Astrocyte (in vitro differentiated cells and primary cell): ENCODE results near the gene HLA-A. TPM values are rescaled to one million over a fixed set of nuclear protein-coding genes. Genes with fewer than 3 reads are reported as not detected.

Experiments used
- DNase-seq: peaks from one replicate; pipeline ENCODE4 v3.0.0-alpha.2; 2010; ENCODE audit warnings: low read depth
- FAIRE-seq: peaks from 2 replicates; lab custom pipeline; 2011; peaks lifted over from hg19 to GRCh38; lab: Jason Lieb, UNC
- H2AFZ ChIP-seq: 2 replicates; pipeline ENCODE4 v1.6.0; 2012; ENCODE audit warnings: low read depth, low read length, inconsistent platforms
- H3K27ac ChIP-seq: 2 replicates; pipeline ENCODE4 v1.5.1; 2011; ENCODE audit warnings: low read depth, low read length, inconsistent platforms
- H3K27me3 ChIP-seq: 2 replicates; pipeline ENCODE4 v1.6.0; 2011; ENCODE audit warnings: low read length, inconsistent platforms; ENCODE audit not compliant: insufficient read depth
- H3K36me3 ChIP-seq: 2 replicates; pipeline ENCODE4 v1.5.1; 2011; ENCODE audit warnings: low read length, inconsistent platforms; ENCODE audit not compliant: insufficient read depth
- H3K4me1 ChIP-seq: 2 replicates; pipeline ENCODE4 v1.5.1; 2011; ENCODE audit warnings: low read length, inconsistent platforms; ENCODE audit not compliant: insufficient read depth
- H3K4me2 ChIP-seq: 2 replicates; pipeline ENCODE4 v1.6.0; 2012; ENCODE audit warnings: low read length, inconsistent platforms
- H3K4me3 ChIP-seq: 2 replicates; pipeline ENCODE4 v1.5.1; 2011; ENCODE audit warnings: low read depth, mild to moderate bottlenecking, low read length, inconsistent platforms; ENCODE audit not compliant: insufficient read depth
- H3K79me2 ChIP-seq: 2 replicates; pipeline ENCODE4 v1.6.0; 2012; ENCODE audit warnings: mild to moderate bottlenecking, low read length, inconsistent platforms; ENCODE audit not compliant: insufficient read depth
- H3K9ac ChIP-seq: 2 replicates; pipeline ENCODE4 v1.6.0; 2012; ENCODE audit warnings: mild to moderate bottlenecking, low read length, inconsistent platforms
- H3K9me3 ChIP-seq: 2 replicates; pipeline ENCODE4 v1.5.1; 2012; ENCODE audit warnings: low read depth, mild to moderate bottlenecking, low read length, inconsistent platforms; ENCODE audit not compliant: insufficient read depth
- H4K20me1 ChIP-seq: 2 replicates; pipeline ENCODE4 v1.6.0; 2012; ENCODE audit warnings: low read length, inconsistent platforms; ENCODE audit not compliant: insufficient read depth
- H3K27ac Mint-ChIP-seq: one replicate; pipeline ENCODE4 v1.8.0; 2021; ENCODE audit warnings: mild to moderate bottlenecking, mixed read lengths; ENCODE audit not compliant: unreplicated experiment
- H3K27me3 Mint-ChIP-seq: one replicate; pipeline ENCODE4 v1.8.0; 2021; ENCODE audit warnings: low read depth, mixed read lengths; ENCODE audit not compliant: unreplicated experiment
- H3K36me3 Mint-ChIP-seq: one replicate; pipeline ENCODE4 v1.8.0; 2021; ENCODE audit warnings: low read depth, mixed read lengths; ENCODE audit not compliant: unreplicated experiment
- H3K4me1 Mint-ChIP-seq: one replicate; pipeline ENCODE4 v1.8.0; 2021; ENCODE audit warnings: low read depth, mixed read lengths; ENCODE audit not compliant: unreplicated experiment
- H3K4me3 Mint-ChIP-seq: one replicate; pipeline ENCODE4 v1.8.0; 2021; ENCODE audit warnings: mild to moderate bottlenecking, moderate library complexity, mixed read lengths; ENCODE audit not compliant: unreplicated experiment
- H3K9me3 Mint-ChIP-seq: one replicate; pipeline ENCODE4 v1.8.0; 2021; ENCODE audit warnings: mild to moderate bottlenecking, mixed read lengths; ENCODE audit not compliant: unreplicated experiment
- EZH2 ChIP-seq: IDR thresholded peaks from 2 replicates; pipeline ENCODE4 v1.6.1; 2012; ENCODE audit warnings: mild to moderate bottlenecking, low read length, inconsistent platforms; ENCODE audit not compliant: insufficient read depth
- total RNA-seq: library from RNA; stranded (reverse); gene quantifications from 2 replicates; pipeline ENCODE4 v1.2.1, GENCODE V29; 2021
- TF ChIP-seq, protein P1 (sequence below): IDR thresholded peaks from 2 replicates; pipeline ENCODE4 v1.5.1; 2011; ENCODE audit warnings: low read depth, mild to moderate bottlenecking, inconsistent platforms, low read length, moderate library complexity; ENCODE audit not compliant: insufficient read depth

HLA-A gene
- total RNA-seq, 1 donor from 2014 or later, result 327 TPM

DNA sequence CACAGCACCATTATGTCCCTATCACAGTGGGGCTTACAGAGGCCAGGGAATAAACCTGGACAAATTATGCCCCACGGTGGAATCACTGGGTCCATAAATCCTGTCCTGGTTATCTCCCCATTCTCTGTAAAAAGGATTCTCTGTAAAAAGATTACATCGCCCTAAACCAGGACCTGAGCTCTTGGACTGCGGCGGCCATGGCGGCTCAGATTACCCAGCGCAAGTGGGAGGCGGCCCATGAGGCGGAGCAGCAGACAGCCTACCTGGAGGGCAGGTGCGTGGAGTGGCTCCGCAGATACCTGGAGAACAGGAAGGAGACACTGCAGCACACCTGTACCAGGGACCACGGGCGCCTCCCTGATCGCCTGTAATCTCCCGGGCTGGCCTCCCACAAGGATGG lies 8.4 kb upstream of the HLA-A start:
- Histone ChIP-seq H3K27me3 (no peaks in the 10 kb centered on the region), H3K27ac (no peak overlapping the region), H3K4me1 (no peaks in the 10 kb centered on the region), H3K79me2 (no peaks in the 10 kb centered on the region), H3K9me3 (no peaks in the 10 kb centered on the region), H3K36me3 (no peaks in the 10 kb centered on the region), H4K20me1 (no peaks in the 10 kb centered on the region), H3K4me3 (no peak overlapping the region), H3K4me2 (no peak overlapping the region), H3K9ac (no peak overlapping the region), H2AFZ (no peak overlapping the region)
- no peak for FAIRE-seq
- H3K27me3 Mint-ChIP-seq, result peaks cover 16% of the 10 kb centered on the region
- no peaks in the 10 kb centered on the region for H3K4me1 Mint-ChIP-seq
- H3K27ac Mint-ChIP-seq, result no peak overlapping the region
- H3K4me3 Mint-ChIP-seq, result no peak overlapping the region
- peaks cover 3% of the 10 kb centered on the region for H3K9me3 Mint-ChIP-seq
- DNase-seq, result no peak
- TF ChIP-seq EZH2, result no peak
- TF ChIP-seq, protein P1, sequence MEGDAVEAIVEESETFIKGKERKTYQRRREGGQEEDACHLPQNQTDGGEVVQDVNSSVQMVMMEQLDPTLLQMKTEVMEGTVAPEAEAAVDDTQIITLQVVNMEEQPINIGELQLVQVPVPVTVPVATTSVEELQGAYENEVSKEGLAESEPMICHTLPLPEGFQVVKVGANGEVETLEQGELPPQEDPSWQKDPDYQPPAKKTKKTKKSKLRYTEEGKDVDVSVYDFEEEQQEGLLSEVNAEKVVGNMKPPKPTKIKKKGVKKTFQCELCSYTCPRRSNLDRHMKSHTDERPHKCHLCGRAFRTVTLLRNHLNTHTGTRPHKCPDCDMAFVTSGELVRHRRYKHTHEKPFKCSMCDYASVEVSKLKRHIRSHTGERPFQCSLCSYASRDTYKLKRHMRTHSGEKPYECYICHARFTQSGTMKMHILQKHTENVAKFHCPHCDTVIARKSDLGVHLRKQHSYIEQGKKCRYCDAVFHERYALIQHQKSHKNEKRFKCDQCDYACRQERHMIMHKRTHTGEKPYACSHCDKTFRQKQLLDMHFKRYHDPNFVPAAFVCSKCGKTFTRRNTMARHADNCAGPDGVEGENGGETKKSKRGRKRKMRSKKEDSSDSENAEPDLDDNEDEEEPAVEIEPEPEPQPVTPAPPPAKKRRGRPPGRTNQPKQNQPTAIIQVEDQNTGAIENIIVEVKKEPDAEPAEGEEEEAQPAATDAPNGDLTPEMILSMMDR, result no peak
- H3K36me3 Mint-ChIP-seq, result no peaks in the 10 kb centered on the region

DNA sequence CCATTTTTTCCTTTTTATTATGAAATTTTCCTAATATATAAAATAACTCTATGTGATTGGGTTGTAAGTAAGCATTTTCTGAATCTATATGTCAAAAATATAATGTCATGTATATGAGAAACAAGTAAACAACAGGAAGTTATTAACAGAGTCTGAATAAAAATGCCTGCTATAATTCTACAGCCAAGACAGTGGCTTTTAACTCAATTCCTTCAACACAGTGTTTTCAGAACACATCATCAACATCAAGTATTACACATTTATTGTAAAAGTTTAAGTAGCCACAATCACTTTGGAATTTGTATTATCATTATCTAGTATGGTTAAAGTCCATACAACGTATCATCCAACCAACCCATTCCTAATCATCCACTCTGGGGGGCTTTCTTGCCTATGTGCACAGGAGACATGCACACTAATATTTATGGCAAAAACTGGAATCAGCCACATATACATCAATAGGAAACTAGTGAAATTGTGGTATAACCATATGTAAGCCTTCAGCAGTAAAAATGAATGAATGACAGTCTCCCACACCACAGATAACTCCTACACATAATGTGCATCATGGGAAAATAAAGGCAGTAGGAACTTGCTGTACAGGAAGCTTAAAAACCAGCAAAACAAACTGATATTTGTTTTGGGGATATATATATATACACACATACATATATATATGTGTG lies 6.9 kb upstream of the HLA-A start:
- Histone ChIP-seq H3K4me1 (no peaks in the 10 kb centered on the region), H4K20me1 (no peaks in the 10 kb centered on the region), H3K9ac (no peak overlapping the region), H3K27me3 (no peaks in the 10 kb centered on the region), H3K79me2 (no peaks in the 10 kb centered on the region), H3K4me3 (no peak overlapping the region), H3K27ac (no peak overlapping the region), H2AFZ (no peak overlapping the region), H3K9me3 (no peaks in the 10 kb centered on the region), H3K4me2 (no peak overlapping the region), H3K36me3 (no peaks in the 10 kb centered on the region)
- Mint-ChIP-seq H3K4me1 (no peaks in the 10 kb centered on the region), H3K27me3 (peaks cover 10% of the 10 kb centered on the region), H3K27ac (no peak overlapping the region), H3K36me3 (no peaks in the 10 kb centered on the region), H3K9me3 (peaks cover 3% of the 10 kb centered on the region), H3K4me3 (no peak overlapping the region)
- TF ChIP-seq, protein P1, result no peak
- no peak for TF ChIP-seq EZH2
- DNase-seq (no peak), FAIRE-seq (no peak)

DNA sequence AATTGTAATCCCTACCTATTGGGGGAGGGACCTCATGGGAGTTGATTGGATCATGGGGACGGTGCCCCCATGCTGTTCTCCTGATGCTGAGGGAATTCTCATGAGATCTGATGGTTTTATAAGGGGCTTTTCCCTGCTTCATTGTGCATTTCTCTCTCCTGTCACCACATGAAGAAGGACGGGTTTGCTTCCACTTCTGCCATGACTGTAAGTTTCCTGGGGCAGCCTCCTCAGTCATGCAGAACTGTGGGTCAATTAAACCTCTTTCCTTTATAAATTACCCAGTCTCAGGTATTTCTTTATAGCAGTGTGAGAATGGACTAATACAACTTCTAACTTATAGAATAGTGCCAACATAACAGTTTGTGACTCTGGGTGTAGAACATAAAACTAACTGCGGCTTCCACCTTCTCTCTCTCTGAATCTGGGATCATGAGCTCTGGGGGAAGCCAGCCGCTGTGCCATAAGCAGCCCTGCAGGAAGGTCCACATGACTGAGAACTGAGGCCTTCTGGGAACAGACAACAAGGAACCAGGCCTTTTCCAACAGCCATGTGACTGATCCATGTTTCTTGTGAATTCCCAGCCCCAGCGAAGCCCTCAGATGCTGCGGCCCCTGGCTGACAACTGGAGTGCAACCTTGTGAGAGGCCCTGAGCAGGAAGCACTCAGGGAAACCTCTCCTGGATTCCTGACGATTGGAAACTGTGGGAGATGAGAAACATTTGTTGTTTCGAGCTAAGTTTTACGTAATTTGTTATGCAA lies 3.4 kb upstream of the HLA-A start:
- Mint-ChIP-seq H3K27ac (no peak overlapping the region), H3K4me1 (peaks cover 4% of the 10 kb centered on the region), H3K9me3 (peaks cover 3% of the 10 kb centered on the region), H3K27me3 (peaks cover 3% of the 10 kb centered on the region), H3K4me3 (no peak overlapping the region), H3K36me3 (peaks cover 7% of the 10 kb centered on the region)
- no peak overlapping the region for H2AFZ ChIP-seq
- H3K36me3 ChIP-seq, result no peaks in the 10 kb centered on the region
- H3K9ac ChIP-seq, result no peak overlapping the region
- H3K79me2 ChIP-seq, result peaks cover 11% of the 10 kb centered on the region
- H3K4me2 ChIP-seq, result no peak overlapping the region
- FAIRE-seq (no peak), DNase-seq (no peak)
- H4K20me1 ChIP-seq, result no peaks in the 10 kb centered on the region
- H3K27ac ChIP-seq, result no peak overlapping the region
- no peaks in the 10 kb centered on the region for H3K9me3 ChIP-seq
- TF ChIP-seq, protein P1, result no peak
- H3K4me3 ChIP-seq, result no peak overlapping the region
- no peaks in the 10 kb centered on the region for H3K27me3 ChIP-seq
- peaks cover 7% of the 10 kb centered on the region for H3K4me1 ChIP-seq
